ENCODE measurements around the gene THSD8. TPM values are rescaled to one million over a fixed set of nuclear protein-coding genes. Genes with fewer than 3 reads are reported as not detected.

THSD8 gene
- polyA plus RNA-seq, 1 experiment, result 1.6 TPM

- peak; percentile 94 for DNase-seq (ENCODE audit: low read depth, low spot score)
- Histone ChIP-seq H3K27ac (ENCODE audit: low read depth, low read length) (peak within 1 kb of the TSS; percentile 91), H3K9me3 (ENCODE audit: control insufficient read depth, insufficient read depth, low read length) (peaks cover 10% of the 10 kb centered on the region; the same call in 1 of the 2 replicates), H3K4me3 (ENCODE audit: low read depth, low read length) (peak within 1 kb of the TSS; percentile 99), H3K27me3 (ENCODE audit: control insufficient read depth, insufficient read depth, low read length) (no peaks in the 10 kb centered on the region)
- peak; percentile 14; the same call in 1 of the 2 replicates for TF ChIP-seq CTCF (IDR thresholded peaks at IDR 0.05; ENCODE audit: low read depth, low read length)
- ChIA-PET POLR2A (interaction anchor here (0.5 to 4.5 kb wide), 24 partner anchors 9 to 654 kb away, joined by 3 to 157 read pairs (median 7); partner anchors contain the start of genes DHPS, DNASE2, GCDH and GET3), CTCF (interaction anchor here (1.1 to 3.6 kb wide), 4 partner anchors 14 to 31 kb away, joined by 6 to 28 read pairs (median 14); no protein-coding TSS in a partner anchor)
Observed at GRCh38 chr19:12791345-12792050, 10.4 kb upstream of the THSD8 start, which contains the start of gene JUNB. Gene JUNB, plus strand, starts transcription at chr19:12791486. Its CDS starts 286 bp downstream, at chr19:12791772.

GRCh38 chr19:12792051-12792852 lies 9.6 kb upstream of the THSD8 start:
- ChIA-PET POLR2A (interaction anchor here (0.6 to 4.5 kb wide), 27 partner anchors 8 to 263 kb away, joined by 3 to 157 read pairs (median 6); partner anchors contain the start of genes DNASE2, GCDH, GET3 and HOOK2), CTCF (interaction anchor here (0.6 to 12.2 kb wide), 7 partner anchors 15 to 34 kb away, joined by 3 to 410 read pairs (median 7); no protein-coding TSS in a partner anchor)
- Histone ChIP-seq H3K27me3 (ENCODE audit: control insufficient read depth, insufficient read depth, low read length) (no peaks in the 10 kb centered on the region), H3K4me3 (ENCODE audit: low read depth, low read length) (peak overlapping the region; percentile 99), H3K9me3 (ENCODE audit: control insufficient read depth, insufficient read depth, low read length) (peaks cover 10% of the 10 kb centered on the region; the same call in 1 of the 2 replicates), H3K27ac (ENCODE audit: low read depth, low read length) (peak overlapping the region; percentile 90)
- no peak for DNase-seq (ENCODE audit: low read depth, low spot score)
- no peak for TF ChIP-seq CTCF (IDR thresholded peaks at IDR 0.05; ENCODE audit: low read depth, low read length)

- ChIA-PET CTCF (interaction anchor here (0.5 to 12.2 kb wide), 6 partner anchors 15 to 35 kb away, joined by 3 to 410 read pairs (median 5); no protein-coding TSS in a partner anchor), POLR2A (interaction anchor here (0.5 to 4.5 kb wide), 16 partner anchors 9 to 262 kb away, joined by 3 to 157 read pairs (median 7); partner anchors contain the start of genes GCDH, RNASEH2A, THSD8 and TNPO2)
- no peak for DNase-seq (ENCODE audit: low read depth, low spot score)
- peak overlapping the region; percentile 90 for H3K27ac ChIP-seq (ENCODE audit: low read depth, low read length)
- peaks cover 10% of the 10 kb centered on the region; the same call in 1 of the 2 replicates for H3K9me3 ChIP-seq (ENCODE audit: control insufficient read depth, insufficient read depth, low read length)
- no peak for TF ChIP-seq CTCF (IDR thresholded peaks at IDR 0.05; ENCODE audit: low read depth, low read length)
- H3K4me3 ChIP-seq (ENCODE audit: low read depth, low read length), result peak overlapping the region; percentile 99
- H3K27me3 ChIP-seq (ENCODE audit: control insufficient read depth, insufficient read depth, low read length), result no peaks in the 10 kb centered on the region
Observed at GRCh38 chr19:12792853-12793289, 9.0 kb upstream of the THSD8 start.

GRCh38 chr19:12793290-12794195 lies 8.3 kb upstream of the THSD8 start:
- DNase-seq (ENCODE audit: low read depth, low spot score), result peak; percentile 89
- TF ChIP-seq CTCF (IDR thresholded peaks at IDR 0.05; ENCODE audit: low read depth, low read length), result no peak
- POLR2A ChIA-PET, result interaction anchor here (0.5 to 4.5 kb wide), 15 partner anchors 9 to 262 kb away, joined by 3 to 157 read pairs (median 8); partner anchors contain the start of genes GCDH, RNASEH2A, THSD8 and TNPO2
- Histone ChIP-seq H3K9me3 (ENCODE audit: control insufficient read depth, insufficient read depth, low read length) (peaks cover 10% of the 10 kb centered on the region; the same call in 1 of the 2 replicates), H3K27me3 (ENCODE audit: control insufficient read depth, insufficient read depth, low read length) (no peaks in the 10 kb centered on the region), H3K4me3 (ENCODE audit: low read depth, low read length) (peak overlapping the region; percentile 99), H3K27ac (ENCODE audit: low read depth, low read length) (peak overlapping the region; percentile 90)
- CTCF ChIA-PET, result interaction anchor here (0.5 to 12.2 kb wide), 6 partner anchors 16 to 36 kb away, joined by 3 to 410 read pairs (median 5); no protein-coding TSS in a partner anchor
